ENCODE data around the gene LHFPL2. TPM values are rescaled to one million over a fixed set of nuclear protein-coding genes. Genes with fewer than 3 reads are reported as not detected.

The LHFPL2 gene
- total RNA-seq, 1 donor from 2014 or later, result 14.4 TPM

- H3K4me3 ChIP-seq (ENCODE audit: low read depth, low read length), result no peak overlapping the region
- no peak for DNase-seq (ENCODE audit: low read depth)
- no peak for TF ChIP-seq CTCF (conservative IDR thresholded peaks at IDR 0.05; ENCODE audit: low read depth, low read length)
Measured at GRCh38 chr5:78568212-78568611, 80.4 kb downstream of the LHFPL2 start.

- TF ChIP-seq CTCF (conservative IDR thresholded peaks at IDR 0.05; ENCODE audit: low read depth, low read length), result no peak
Measured at GRCh38 chr5:78567617-78568016, 81.0 kb downstream of the LHFPL2 start.

GRCh38 chr5:78566747-78567425 lies 81.7 kb downstream of the LHFPL2 start:
- DNase-seq (ENCODE audit: low read depth), result no peak

More at GRCh38 chr5:78567617-78568016, 81.0 kb downstream of the LHFPL2 start:
- DNase-seq (ENCODE audit: low read depth), result no peak
- H3K4me3 ChIP-seq (ENCODE audit: low read depth, low read length), result no peak overlapping the region

GRCh38 chr5:78565395-78565794 lies 83.2 kb downstream of the LHFPL2 start:
- no peak for TF ChIP-seq CTCF (conservative IDR thresholded peaks at IDR 0.05; ENCODE audit: low read depth, low read length)
- H3K4me3 ChIP-seq (ENCODE audit: low read depth, low read length), result no peak overlapping the region
- no peak for DNase-seq (ENCODE audit: low read depth)

More at GRCh38 chr5:78566747-78567425, 81.7 kb downstream of the LHFPL2 start:
- no peak for TF ChIP-seq CTCF (conservative IDR thresholded peaks at IDR 0.05; ENCODE audit: low read depth, low read length)
- no peak overlapping the region for H3K4me3 ChIP-seq (ENCODE audit: low read depth, low read length)

- no peak for DNase-seq (ENCODE audit: low read depth)
- no peak overlapping the region for H3K4me3 ChIP-seq (ENCODE audit: low read depth, low read length)
- no peak for TF ChIP-seq CTCF (conservative IDR thresholded peaks at IDR 0.05; ENCODE audit: low read depth, low read length)
Measured at GRCh38 chr5:78563621-78564020, 85.0 kb downstream of the LHFPL2 start.

GRCh38 chr5:78562714-78563330 lies 85.8 kb downstream of the LHFPL2 start:
- no peak for DNase-seq (ENCODE audit: low read depth)
- no peak for TF ChIP-seq CTCF (conservative IDR thresholded peaks at IDR 0.05; ENCODE audit: low read depth, low read length)

GRCh38 chr5:78562001-78562400 lies 86.6 kb downstream of the LHFPL2 start:
- TF ChIP-seq CTCF (conservative IDR thresholded peaks at IDR 0.05; ENCODE audit: low read depth, low read length), result no peak
- no peak overlapping the region for H3K4me3 ChIP-seq (ENCODE audit: low read depth, low read length)
- DNase-seq (ENCODE audit: low read depth), result no peak

More at GRCh38 chr5:78562714-78563330, 85.8 kb downstream of the LHFPL2 start:
- no peak overlapping the region for H3K4me3 ChIP-seq (ENCODE audit: low read depth, low read length)

Measured in epithelial cell of proximal tubule (primary cell).